K562 (cell line): Measurements from ENCODE around the gene ZNF331. TPM values are rescaled to one million over a fixed set of nuclear protein-coding genes. Genes with fewer than 3 reads are reported as not detected.

Experiments used
- ATAC-seq: fragments of 200-7000 bp; cut with Tn5 transposase; 3 replicates; pipeline ENCODE4 v1.9.1; 2020; ENCODE audit warnings: moderate library complexity
- BruUV-seq: library from RNA; stranded (reverse); fragments of 400-500 nt; replicated peaks from 2 replicates; lab custom pipeline; 2021; lab: Mats Ljungman, UMichigan
- CTCF ChIA-PET: fragments of 300-600 bp; formaldehyde crosslinking; extraction: SDS; loops from one replicate; lab custom pipeline; 2021; ENCODE audit warnings: low intra/inter-chr PET ratio; lab: Yijun Ruan, JAX
- POLR2A ChIA-PET: fragments of 300-600, 350-650 bp; sonication (Branson Sonifier 250); formaldehyde crosslinking; extraction: SDS; loops from one replicate; lab custom pipeline; 2021; ENCODE audit warnings: antibody characterized with exemption, inconsistent platforms; lab: Yijun Ruan, JAX
- DNase-seq, 4 experiments: peaks; one replicate each; pipeline versions ENCODE4 v3.0.0 to v3.0.0-alpha.2; 2011 to 2018; ENCODE audit warnings: low spot score in 3 of 4, mixed read lengths in 3 of 4; ENCODE audit errors: extremely low read depth in 1 of 4
- FAIRE-seq: peaks from 2 replicates; lab custom pipeline; 2011; peaks lifted over from hg19 to GRCh38; lab: Jason Lieb, UNC
- H2AFZ ChIP-seq: 2 replicates; pipeline ENCODE4 v1.6.0; 2011; ENCODE audit warnings: low read depth, low read length, control low read depth, inconsistent platforms
- H3K27ac ChIP-seq: fragments of 200-600 bp; 3 replicates; pipeline ENCODE4 v1.8.0; 2011; ENCODE audit warnings: low read depth, mild to moderate bottlenecking, control low read depth, inconsistent platforms, low read length, moderate library complexity, mixed read lengths; ENCODE audit errors: extremely low read depth
- H3K27me3 ChIP-seq, 2 experiments: fragments of 300-600 bp in 1 of 2; 2 replicates in 1 of 2; 3 replicates in 1 of 2; pipeline versions ENCODE4 v1.6.0 to v1.8.0; 2011; ENCODE audit warnings: inconsistent platforms in 2 of 2, low read length in 2 of 2, mild to moderate bottlenecking in 1 of 2, mixed read lengths in 1 of 2, moderate library complexity in 1 of 2; ENCODE audit not compliant: control insufficient read depth in 2 of 2, insufficient read depth in 2 of 2
- H3K36me3 ChIP-seq: fragments of 300-600 bp; 3 replicates; pipeline ENCODE4 v1.8.0; 2011; ENCODE audit warnings: mild to moderate bottlenecking, low read length, inconsistent platforms; ENCODE audit not compliant: control insufficient read depth, insufficient read depth
- H3K4me1 ChIP-seq, 2 experiments: fragments of 200-600 bp in 1 of 2; replicated peaks in 1 of 2; 2 replicates in 1 of 2; 3 replicates in 1 of 2; pipeline versions ENCODE4 v1.5.1 to v1.8.0; 2011; ENCODE audit warnings: inconsistent platforms in 2 of 2, low read length in 2 of 2, mild to moderate bottlenecking in 1 of 2, mixed read lengths in 1 of 2, moderate library complexity in 1 of 2; ENCODE audit not compliant: control insufficient read depth in 2 of 2, insufficient read depth in 2 of 2
- H3K4me2 ChIP-seq: 2 replicates; pipeline ENCODE4 v1.6.1; 2011; ENCODE audit warnings: low read length, control low read depth, inconsistent platforms, mixed read lengths; ENCODE audit not compliant: insufficient read depth
- H3K4me3 ChIP-seq: fragments of 200-600 bp; sonication (generic), shearing (Covaris generic); 2 replicates; pipeline ENCODE4 v1.5.1; 2016; ENCODE audit warnings: control low read depth, inconsistent platforms
- H3K79me2 ChIP-seq: fragments of 200-600 bp; 3 replicates; pipeline ENCODE4 v1.8.0; 2011; ENCODE audit warnings: low read length, inconsistent platforms; ENCODE audit not compliant: control insufficient read depth, insufficient read depth
- H3K9ac ChIP-seq, 2 experiments: 2 replicates each; pipeline versions ENCODE4 v1.6.0 to v1.6.1; 2011; ENCODE audit warnings: low read depth in 2 of 2, low read length in 2 of 2, control low read depth in 1 of 2, inconsistent platforms in 1 of 2, mild to moderate bottlenecking in 1 of 2, mixed read lengths in 1 of 2; ENCODE audit not compliant: insufficient read depth in 1 of 2
- H3K9me1 ChIP-seq: one replicate; pipeline ENCODE4 v1.6.0; 2011; ENCODE audit warnings: inconsistent platforms, mild to moderate bottlenecking, low read length, moderate library complexity; ENCODE audit not compliant: control insufficient read depth, insufficient read depth
- H3K9me3 ChIP-seq: replicated peaks from 2 replicates; pipeline ENCODE4 v1.5.1; 2011; ENCODE audit warnings: low read depth, low read length, inconsistent platforms; ENCODE audit not compliant: control insufficient read depth, insufficient read depth
- H4K20me1 ChIP-seq: replicated peaks from 2 replicates; pipeline ENCODE4 v1.6.1; 2011; ENCODE audit warnings: low read length, inconsistent platforms, mixed read lengths; ENCODE audit not compliant: control insufficient read depth, insufficient read depth
- BACH1 ChIP-seq: fragments of 200-800 bp; sonication (Bioruptor generic); IDR thresholded peaks from 2 replicates; pipeline ENCODE4 v1.6.1; 2016; ENCODE audit warnings: missing genetic modification characterization, missing compliant biosample characterization
- CXXC5 ChIP-seq: fragments of 250-450 bp; sonication (Bioruptor Pico); IDR thresholded peaks from 2 replicates; pipeline ENCODE4 v1.8.0; 2022; ENCODE audit warnings: inconsistent platforms, mild to moderate bottlenecking, moderate library complexity
- FOXP1 ChIP-seq: sonication (generic); formaldehyde crosslinking; IDR thresholded peaks from 2 replicates; pipeline ENCODE4 v1.8.0; 2022; ENCODE audit warnings: mild to moderate bottlenecking, missing genetic modification reagents
- HMG20A ChIP-seq: fragments of 450-650 bp; formaldehyde crosslinking; conservative IDR thresholded peaks from 2 replicates; pipeline ENCODE4 v1.4.0; 2020; ENCODE audit warnings: mild to moderate bottlenecking, mixed read lengths
- IFI16 ChIP-seq: fragments of 250-450 bp; sonication (Bioruptor Pico); IDR thresholded peaks from 2 replicates; pipeline ENCODE4 v2.1.2; 2022; ENCODE audit warnings: mild to moderate bottlenecking, inconsistent platforms
- JUN ChIP-seq, 2 experiments: sonication (generic) in 1 of 2; formaldehyde crosslinking in 1 of 2; IDR thresholded peaks; 2 replicates each; pipeline versions ENCODE4 v1.6.1 to v1.8.0; 2012 to 2022; ENCODE audit warnings: borderline replicate concordance in 2 of 2, mild to moderate bottlenecking in 2 of 2, improper control_type of control experiment in 1 of 2, low read depth in 1 of 2, low read length in 1 of 2, missing genetic modification reagents in 1 of 2
- NFE2L1 ChIP-seq: fragments of 450-650 bp; IDR thresholded peaks from 2 replicates; pipeline ENCODE4 v1.6.1; 2016; ENCODE audit warnings: missing genetic modification characterization, low read depth, mild to moderate bottlenecking, missing compliant biosample characterization, moderate library complexity, borderline replicate concordance
- NRF1 ChIP-seq, 2 experiments: fragments of 450-650 bp; IDR thresholded peaks in 1 of 2; conservative IDR thresholded peaks in 1 of 2; 2 replicates each; pipeline ENCODE4 v1.6.1; 2014; ENCODE audit warnings: mild to moderate bottlenecking in 2 of 2
- POLR2A ChIP-seq: fragments of 450-650 bp; conservative IDR thresholded peaks from 2 replicates; pipeline ENCODE4 v1.6.1; 2016
- TGIF2 ChIP-seq: sonication (generic); formaldehyde crosslinking; IDR thresholded peaks from 2 replicates; pipeline ENCODE4 v1.8.1; 2022; ENCODE audit warnings: mild to moderate bottlenecking, missing genetic modification reagents, moderate library complexity
- ZBTB34 ChIP-seq: fragments of 250-450 bp; sonication (Bioruptor Pico); IDR thresholded peaks from 2 replicates; pipeline ENCODE4 v1.8.0; 2021; ENCODE audit warnings: mild to moderate bottlenecking, moderate library complexity
- ZNF175 ChIP-seq: fragments of 200-800 bp; sonication (Bioruptor generic); IDR thresholded peaks from 2 replicates; pipeline ENCODE4 v1.6.1; 2016; ENCODE audit warnings: low read depth, mild to moderate bottlenecking, missing genetic modification characterization, missing compliant biosample characterization
- WGBS: fragments of 100-300 bp; shearing (Covaris generic); methylation state at CpG from one replicate; pipeline ENCODE4 v1.1.6; 2016; ENCODE audit warnings: low coverage, mixed read lengths; ENCODE audit not compliant: insufficient coverage; ENCODE audit errors: missing lambda C conversion rate; 5-methylcytosine and 5-hydroxymethylcytosine counted together
- in situ Hi-C: fragments of 300-500 bp; cut with MboI; formaldehyde crosslinking; loops from 4 replicates; pipeline ENCODE4 v1.15.0; 2018; ENCODE audit warnings: inconsistent platforms, mixed read lengths
- intact Hi-C: fragments of 100-400 bp; cut with micrococcal nuclease; formaldehyde crosslinking; loops from 2 replicates; pipeline ENCODE4 v1.14.2; 2022
- polyA plus RNA-seq, 8 experiments: library from polyadenylated mRNA; depleted of rRNA in 4 of 8; stranded (reverse) in 5 of 8; unstranded in 3 of 8; fragments of >200 nt; fragmentation: Nextera tagmentation in 2 of 8; fragmentation: Illumina TruSeq in 1 of 8; extraction: Ambion mirVana in 2 of 8; extraction: Trizol in 1 of 8; gene quantifications; 2 replicates each; pipeline versions ENCODE4 v1.2.1 to v1.2.3, GENCODE V29; 2011 to 2014; ENCODE audit warnings: inconsistent platforms in 1 of 8, missing spikeins in 1 of 8
- total RNA-seq, 7 experiments: library from RNA; depleted of rRNA in 6 of 7; stranded (reverse); fragments of >200 nt in 6 of 7; fragmentation: Illumina TruSeq in 2 of 7; extraction: Trizol in 2 of 7; gene quantifications; 2 replicates each; pipeline versions ENCODE4 v1.2.1 to v1.2.3, GENCODE V29; 2011 to 2021; ENCODE audit warnings: low replicate concordance in 1 of 7

The ZNF331 gene
- total and polyA plus RNA-seq, 9 of the 15 experiments (the other 6 are each of a cell fraction or from before 2014, with no cell fraction given) = 0.23 to 2.7 (median 0.76) TPM

DNA sequence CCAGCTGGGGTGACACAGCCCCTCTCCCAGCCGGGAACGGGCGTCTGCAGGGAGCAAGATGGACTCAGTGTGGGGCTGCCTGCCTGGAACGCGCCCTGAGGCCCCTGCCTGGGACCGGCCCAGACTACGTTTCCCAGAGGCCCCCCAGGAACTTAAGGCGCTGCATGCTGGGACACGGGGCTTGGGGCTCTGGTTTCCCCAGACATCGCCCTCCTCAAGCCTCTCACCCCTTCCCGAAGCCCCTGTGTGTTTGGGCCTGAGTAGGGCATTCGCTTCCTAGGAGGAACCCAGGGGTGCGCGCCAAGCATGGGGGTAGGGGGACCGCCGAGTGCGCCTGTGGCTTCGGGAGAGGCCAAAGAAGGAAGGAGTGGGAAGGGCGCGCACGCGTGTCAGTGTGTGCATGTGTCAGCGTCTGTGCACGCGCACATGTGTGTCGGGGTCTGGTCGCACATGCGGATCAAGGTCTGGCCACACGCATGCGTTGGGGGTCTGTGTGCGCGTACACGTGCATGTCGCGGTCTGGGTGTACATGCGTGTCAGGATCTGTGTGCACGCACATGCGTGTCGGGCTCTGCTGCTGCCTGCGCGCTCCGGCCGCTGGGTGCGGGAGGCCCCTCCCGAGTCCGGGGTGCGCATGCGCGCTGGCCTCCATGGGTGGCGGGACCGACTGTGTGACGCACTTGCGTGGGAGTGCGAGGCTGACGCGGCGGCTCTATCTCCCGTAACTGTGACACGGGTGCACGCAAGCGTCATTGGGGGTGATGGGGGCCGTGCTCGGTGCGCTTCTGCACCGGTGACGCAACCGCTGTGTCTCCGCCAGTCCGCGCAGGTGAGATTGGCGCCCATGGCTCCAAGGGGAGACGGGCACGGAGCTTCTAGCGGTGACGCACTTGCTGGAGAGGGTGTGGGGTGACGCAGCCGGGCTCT lies 16.2 kb downstream of the ZNF331 start:
- FAIRE-seq (no peak), DNase-seq (no peak)
- POLR2A ChIA-PET = no interaction called here
- H3K27me3 ChIP-seq = peaks cover 0 to 4% of the 10 kb centered on the region in 2 experiments; a peak in 1 of 5 replicates
- 35% methylated on average over 40 of the region's 77 CpGs for WGBS
- TF ChIP-seq TGIF2 (CRISPR knock-in tag) (no peak), NRF1 (conservative IDR thresholded peaks at IDR 0.05 in 1 of 2, IDR thresholded peaks at IDR 0.05 in 1 of 2) (0 out of 4 replicates have a peak, but pooled peaks of 1 of the 2 experiments have one; percentile 29)
- TF ChIP-seq, all 486 proteins: peak for 1
- no peak overlapping the region for H3K4me2 ChIP-seq
- H2AFZ ChIP-seq = no peak overlapping the region
- BruUV-seq = no TSS peak
- peaks cover 0 to 4% of the 10 kb centered on the region in 2 experiments; a peak in 1 of 5 replicates for H3K4me1 ChIP-seq
- CTCF ChIA-PET = no interaction called here
- in situ Hi-C loops (no loop called here), intact Hi-C loops (no loop called here)
- no peaks in the 10 kb centered on the region for H4K20me1 ChIP-seq
- H3K4me3 ChIP-seq = no peak overlapping the region
- H3K27ac ChIP-seq = no peak overlapping the region
- no peaks in the 10 kb centered on the region for H3K79me2 ChIP-seq
- no peaks in the 10 kb centered on the region for H3K9me3 ChIP-seq
- no peaks in the 10 kb centered on the region for H3K36me3 ChIP-seq
- no peaks in the 10 kb centered on the region for H3K9me1 ChIP-seq
- H3K9ac ChIP-seq = no peak overlapping the region
- no peak for ATAC-seq

- H3K4me2 ChIP-seq = no peak overlapping the region
- no peaks in the 10 kb centered on the region for H3K9me3 ChIP-seq
- H2AFZ ChIP-seq = no peak overlapping the region
- no peaks in the 10 kb centered on the region for H4K20me1 ChIP-seq
- ATAC-seq = no peak
- no peaks in the 10 kb centered on the region for H3K36me3 ChIP-seq
- 3% methylated on average over 16 of the region's 24 CpGs for WGBS
- BruUV-seq = no TSS peak
- FAIRE-seq = no peak
- H3K9me1 ChIP-seq = no peaks in the 10 kb centered on the region
- no peak overlapping the region for H3K9ac ChIP-seq
- H3K4me1 ChIP-seq = peaks cover 0 to 4% of the 10 kb centered on the region in 2 experiments; a peak in 1 of 5 replicates
- ChIA-PET POLR2A (no interaction called here), CTCF (no interaction called here)
- intact Hi-C loops = no loop called here
- H3K79me2 ChIP-seq = no peaks in the 10 kb centered on the region
- no peak for DNase-seq
- in situ Hi-C loops = no loop called here
- peaks cover 0 to 4% of the 10 kb centered on the region in 2 experiments; a peak in 1 of 5 replicates for H3K27me3 ChIP-seq
- H3K4me3 ChIP-seq = no peak overlapping the region
- H3K27ac ChIP-seq = no peak overlapping the region
- no peak for TF ChIP-seq JUN (IDR thresholded peaks at IDR 0.05; ENCODE audit: borderline replicate concordance, low read depth, low read length)
- no peak for TF ChIP-seq JUN (CRISPR knock-in tag; IDR thresholded peaks at IDR 0.05; ENCODE audit: borderline replicate concordance)
- no peak for TF ChIP-seq POLR2A
- no peak for TF ChIP-seq NFE2L1
- TF ChIP-seq FOXP1 (CRISPR knock-in tag) = no peak
- no peak for TF ChIP-seq IFI16 (CRISPR knock-in tag)
- TF ChIP-seq ZNF175 = no peak
- TF ChIP-seq CXXC5 = no peak
- no peak for TF ChIP-seq HMG20A (CRISPR knock-in tag)
- TF ChIP-seq BACH1 = no peak
- TF ChIP-seq ZBTB34 (CRISPR knock-in tag) = no peak
Measured at GRCh38 chr19:53554804-53555203, 16.9 kb downstream of the ZNF331 start.
